Measurements from ENCODE around the gene TBX5.

GRCh38 chr12:114384739-114385138, 21.2 kb downstream of the TBX5 start:
- TF ChIP-seq POLR2AphosphoS5 (IDR thresholded peaks at IDR 0.05; ENCODE audit: low read depth, low read length) (no peak), TAF1 (IDR thresholded peaks at IDR 0.05; ENCODE audit: borderline replicate concordance, insufficient read depth, low read length) (no peak), REST (IDR thresholded peaks at IDR 0.05; ENCODE audit: insufficient read depth in 1 of 2, low read depth in 2 of 2, low read length in 2 of 2) (no peak), SIN3A (IDR thresholded peaks at IDR 0.05; ENCODE audit: borderline replicate concordance, insufficient read depth, low read length) (no peak)

All from PFSK-1 (cell line).